Upper lobe of left lung (tissue), 4 donors: ENCODE data around the gene OXSR1.

Experiments
- CTCF ChIP-seq, 6 experiments: fragments of 450-650 bp in 4 of 6; fragments of 200-600 bp in 2 of 6; sonication (generic) in 2 of 6; IDR thresholded peaks; one replicate each; pipeline ENCODE4 v1.5.1; 2016 to 2019; ENCODE audit warnings: antibody characterized with exemption in 6 of 6
- POLR2A ChIP-seq, 4 donors: fragments of 450-650 bp; IDR thresholded peaks; one replicate each; pipeline ENCODE4 v1.5.1; 2016 to 2017; ENCODE audit warnings: antibody characterized with exemption in 4 of 4, mild to moderate bottlenecking in 2 of 4
- POLR2AphosphoS5 ChIP-seq, 2 donors: sonication (generic); formaldehyde crosslinking; IDR thresholded peaks; one replicate each; pipeline ENCODE4 v1.5.1; 2017; ENCODE audit warnings: antibody characterized with exemption in 2 of 2

- TF ChIP-seq POLR2A (IDR thresholded peaks at IDR 0.05) (no peak), CTCF (IDR thresholded peaks at IDR 0.05) (no peak), POLR2AphosphoS5 (IDR thresholded peaks at IDR 0.05) (no peak)
Measured at GRCh38 chr3:38139652-38140051, 25.7 kb upstream of the OXSR1 start.
